Measurements from ENCODE around the gene KCNAB1.

KCNAB1 gene

GRCh38 chr3:156479604-156480003 is 359.2 kb downstream of the KCNAB1 start:
- H3K4me1 ChIP-seq (ENCODE audit: control insufficient read depth, insufficient read depth, low read length): no peaks in the 10 kb centered on the region
- no peak overlapping the region for H3K4me3 ChIP-seq (ENCODE audit: low read length)
- no CpG with 5 or more reads among the region's 1 CpG for WGBS (ENCODE audit: insufficient coverage, insufficient read length)
- no peaks in the 10 kb centered on the region for H3K27me3 ChIP-seq (ENCODE audit: control insufficient read depth, insufficient read depth, low read length)
- no peak overlapping the region for H3K27ac ChIP-seq (ENCODE audit: low read length)
- no peaks in the 10 kb centered on the region for H3K36me3 ChIP-seq (ENCODE audit: control insufficient read depth, insufficient read depth, low read length)
- H3K9me3 ChIP-seq (ENCODE audit: control insufficient read depth, insufficient read depth, low read length): no peaks in the 10 kb centered on the region
- DNase-seq (ENCODE audit: low read depth, low spot score): no peak

GRCh38 chr3:156480949-156481348 is 360.6 kb downstream of the KCNAB1 start:
- Histone ChIP-seq H3K27me3 (ENCODE audit: control insufficient read depth, insufficient read depth, low read length) (no peaks in the 10 kb centered on the region), H3K4me3 (ENCODE audit: low read length) (no peak overlapping the region), H3K36me3 (ENCODE audit: control insufficient read depth, insufficient read depth, low read length) (no peaks in the 10 kb centered on the region), H3K4me1 (ENCODE audit: control insufficient read depth, insufficient read depth, low read length) (no peaks in the 10 kb centered on the region), H3K9me3 (ENCODE audit: control insufficient read depth, insufficient read depth, low read length) (no peaks in the 10 kb centered on the region), H3K27ac (ENCODE audit: low read length) (no peak overlapping the region)
- no peak for DNase-seq (ENCODE audit: low read depth, low spot score)
- no CpG with 5 or more reads among the region's 2 CpGs for WGBS (ENCODE audit: insufficient coverage, insufficient read length)

- H3K4me1 ChIP-seq (ENCODE audit: control insufficient read depth, insufficient read depth, low read length): no peaks in the 10 kb centered on the region
- WGBS (ENCODE audit: insufficient coverage, insufficient read length): no CpG with 5 or more reads among the region's 3 CpGs
- H3K4me3 ChIP-seq (ENCODE audit: low read length): no peak overlapping the region
- H3K27me3 ChIP-seq (ENCODE audit: control insufficient read depth, insufficient read depth, low read length): no peaks in the 10 kb centered on the region
- no peaks in the 10 kb centered on the region for H3K36me3 ChIP-seq (ENCODE audit: control insufficient read depth, insufficient read depth, low read length)
- no peak overlapping the region for H3K27ac ChIP-seq (ENCODE audit: low read length)
- H3K9me3 ChIP-seq (ENCODE audit: control insufficient read depth, insufficient read depth, low read length): no peaks in the 10 kb centered on the region
- no peak for DNase-seq (ENCODE audit: low read depth, low spot score)
These were observed 362.6 kb downstream of the KCNAB1 start for GRCh38 chr3:156483002-156483401.

- Histone ChIP-seq H3K27me3 (ENCODE audit: control insufficient read depth, insufficient read depth, low read length) (no peaks in the 10 kb centered on the region), H3K9me3 (ENCODE audit: control insufficient read depth, insufficient read depth, low read length) (no peaks in the 10 kb centered on the region), H3K4me1 (ENCODE audit: control insufficient read depth, insufficient read depth, low read length) (no peaks in the 10 kb centered on the region), H3K27ac (ENCODE audit: low read length) (no peak overlapping the region), H3K4me3 (ENCODE audit: low read length) (no peak overlapping the region), H3K36me3 (ENCODE audit: control insufficient read depth, insufficient read depth, low read length) (no peaks in the 10 kb centered on the region)
- WGBS (ENCODE audit: insufficient coverage, insufficient read length): no CpG with 5 or more reads among the region's 1 CpG
- DNase-seq (ENCODE audit: low read depth, low spot score): no peak
These were observed 363.0 kb downstream of the KCNAB1 start for GRCh38 chr3:156483426-156483825.

GRCh38 chr3:156483961-156484787 is 363.8 kb downstream of the KCNAB1 start:
- Histone ChIP-seq H3K27ac (ENCODE audit: low read length) (no peak overlapping the region), H3K36me3 (ENCODE audit: control insufficient read depth, insufficient read depth, low read length) (no peaks in the 10 kb centered on the region), H3K27me3 (ENCODE audit: control insufficient read depth, insufficient read depth, low read length) (no peaks in the 10 kb centered on the region), H3K4me1 (ENCODE audit: control insufficient read depth, insufficient read depth, low read length) (no peaks in the 10 kb centered on the region), H3K9me3 (ENCODE audit: control insufficient read depth, insufficient read depth, low read length) (no peaks in the 10 kb centered on the region), H3K4me3 (ENCODE audit: low read length) (no peak overlapping the region)
- DNase-seq (ENCODE audit: low read depth, low spot score): no peak
- no CpG with 5 or more reads among the region's 6 CpGs for WGBS (ENCODE audit: insufficient coverage, insufficient read length)

- Histone ChIP-seq H3K27me3 (ENCODE audit: control insufficient read depth, insufficient read depth, low read length) (no peaks in the 10 kb centered on the region), H3K9me3 (ENCODE audit: control insufficient read depth, insufficient read depth, low read length) (no peaks in the 10 kb centered on the region), H3K27ac (ENCODE audit: low read length) (no peak overlapping the region), H3K4me1 (ENCODE audit: control insufficient read depth, insufficient read depth, low read length) (no peaks in the 10 kb centered on the region), H3K4me3 (ENCODE audit: low read length) (no peak overlapping the region), H3K36me3 (ENCODE audit: control insufficient read depth, insufficient read depth, low read length) (no peaks in the 10 kb centered on the region)
- WGBS (ENCODE audit: insufficient coverage, insufficient read length): no CpG with 5 or more reads among the region's 3 CpGs
- DNase-seq (ENCODE audit: low read depth, low spot score): no peak
These were observed 368.4 kb downstream of the KCNAB1 start for GRCh38 chr3:156488767-156489166.

- whole genome bisulfite sequencing (ENCODE audit: insufficient coverage, insufficient read length): no CpG with 5 or more reads among the region's 1 CpG
- H3K27me3 ChIP-seq (ENCODE audit: control insufficient read depth, insufficient read depth, low read length): no peaks in the 10 kb centered on the region
- no peaks in the 10 kb centered on the region for H3K36me3 ChIP-seq (ENCODE audit: control insufficient read depth, insufficient read depth, low read length)
- DNase-seq (ENCODE audit: low read depth, low spot score): no peak
- no peaks in the 10 kb centered on the region for H3K9me3 ChIP-seq (ENCODE audit: control insufficient read depth, insufficient read depth, low read length)
- H3K27ac ChIP-seq (ENCODE audit: low read length): no peak overlapping the region
- H3K4me3 ChIP-seq (ENCODE audit: low read length): no peak overlapping the region
- no peaks in the 10 kb centered on the region for H3K4me1 ChIP-seq (ENCODE audit: control insufficient read depth, insufficient read depth, low read length)
These were observed 369.1 kb downstream of the KCNAB1 start for GRCh38 chr3:156489462-156489911.

- Histone ChIP-seq H3K27me3 (ENCODE audit: control insufficient read depth, insufficient read depth, low read length) (no peaks in the 10 kb centered on the region), H3K4me1 (ENCODE audit: control insufficient read depth, insufficient read depth, low read length) (no peaks in the 10 kb centered on the region), H3K4me3 (ENCODE audit: low read length) (no peak overlapping the region), H3K36me3 (ENCODE audit: control insufficient read depth, insufficient read depth, low read length) (no peaks in the 10 kb centered on the region), H3K27ac (ENCODE audit: low read length) (no peak overlapping the region), H3K9me3 (ENCODE audit: control insufficient read depth, insufficient read depth, low read length) (no peaks in the 10 kb centered on the region)
- DNase-seq (ENCODE audit: low read depth, low spot score): no peak
- no CpG with 5 or more reads among the region's 3 CpGs for WGBS (ENCODE audit: insufficient coverage, insufficient read length)
These were observed 370.8 kb downstream of the KCNAB1 start for GRCh38 chr3:156491192-156491591.

GRCh38 chr3:156492801-156493261 is 372.5 kb downstream of the KCNAB1 start:
- H3K9me3 ChIP-seq (ENCODE audit: control insufficient read depth, insufficient read depth, low read length): no peaks in the 10 kb centered on the region
- no CpG with 5 or more reads among the region's 3 CpGs for WGBS (ENCODE audit: insufficient coverage, insufficient read length)
- H3K4me1 ChIP-seq (ENCODE audit: control insufficient read depth, insufficient read depth, low read length): no peaks in the 10 kb centered on the region
- no peaks in the 10 kb centered on the region for H3K36me3 ChIP-seq (ENCODE audit: control insufficient read depth, insufficient read depth, low read length)
- no peak for DNase-seq (ENCODE audit: low read depth, low spot score)
- no peaks in the 10 kb centered on the region for H3K27me3 ChIP-seq (ENCODE audit: control insufficient read depth, insufficient read depth, low read length)
- H3K4me3 ChIP-seq (ENCODE audit: low read length): no peak overlapping the region
- H3K27ac ChIP-seq (ENCODE audit: low read length): no peak overlapping the region

- no peak for DNase-seq (ENCODE audit: low read depth, low spot score)
- Histone ChIP-seq H3K4me3 (ENCODE audit: low read length) (no peak overlapping the region), H3K9me3 (ENCODE audit: control insufficient read depth, insufficient read depth, low read length) (no peaks in the 10 kb centered on the region), H3K27me3 (ENCODE audit: control insufficient read depth, insufficient read depth, low read length) (no peaks in the 10 kb centered on the region), H3K27ac (ENCODE audit: low read length) (no peak overlapping the region), H3K36me3 (ENCODE audit: control insufficient read depth, insufficient read depth, low read length) (no peaks in the 10 kb centered on the region), H3K4me1 (ENCODE audit: control insufficient read depth, insufficient read depth, low read length) (no peaks in the 10 kb centered on the region)
- no CpG with 5 or more reads among the region's 3 CpGs for WGBS (ENCODE audit: insufficient coverage, insufficient read length)
These were observed 373.5 kb downstream of the KCNAB1 start for GRCh38 chr3:156493887-156494286.

- H3K4me3 ChIP-seq (ENCODE audit: low read length): no peak overlapping the region
- H3K27ac ChIP-seq (ENCODE audit: low read length): no peak overlapping the region
- H3K27me3 ChIP-seq (ENCODE audit: control insufficient read depth, insufficient read depth, low read length): no peaks in the 10 kb centered on the region
- no peaks in the 10 kb centered on the region for H3K36me3 ChIP-seq (ENCODE audit: control insufficient read depth, insufficient read depth, low read length)
- WGBS (ENCODE audit: insufficient coverage, insufficient read length): no CpG with 5 or more reads among the region's 1 CpG
- no peaks in the 10 kb centered on the region for H3K9me3 ChIP-seq (ENCODE audit: control insufficient read depth, insufficient read depth, low read length)
- H3K4me1 ChIP-seq (ENCODE audit: control insufficient read depth, insufficient read depth, low read length): no peaks in the 10 kb centered on the region; the same call in 1 of the 2 replicates
- no peak for DNase-seq (ENCODE audit: low read depth, low spot score)
These were observed 375.4 kb downstream of the KCNAB1 start for GRCh38 chr3:156495816-156496215.
